ENCODE results near the gene TSNAX. TPM values are rescaled to one million over a fixed set of nuclear protein-coding genes. Genes with fewer than 3 reads are reported as not detected.

TSNAX gene
- total RNA-seq, 1 donor = 44.5 TPM

- Histone ChIP-seq H3K9me3 (ENCODE audit: low read depth, low read length) (no peaks in the 10 kb centered on the region), H4K20me1 (ENCODE audit: insufficient read depth, low read length) (peaks cover 10% of the 10 kb centered on the region), H3K4me1 (ENCODE audit: insufficient read depth, low read length) (peaks cover 6% of the 10 kb centered on the region), H3K27me3 (ENCODE audit: insufficient read depth, low read length) (no peaks in the 10 kb centered on the region), H2AFZ (ENCODE audit: low read length) (no peak overlapping the region), H3K27ac (ENCODE audit: low read depth, low read length) (no peak overlapping the region), H3K79me2 (ENCODE audit: insufficient read depth, low read length) (peaks cover 7% of the 10 kb centered on the region), H3K4me2 (ENCODE audit: insufficient read depth, low read length) (no peak overlapping the region), H3K36me3 (ENCODE audit: insufficient read depth, low read length) (peaks cover 14% of the 10 kb centered on the region), H3K4me3 (ENCODE audit: insufficient read depth, low read length) (no peak overlapping the region)
- no peak for TF ChIP-seq CTCF (IDR thresholded peaks at IDR 0.05; ENCODE audit: extremely low read depth, low read depth, low read length)
- no peak for DNase-seq (ENCODE audit: insufficient read length, low spot score, missing footprints)
Measured at GRCh38 chr1:231557411-231557810, 28.9 kb downstream of the TSNAX start.

- TF ChIP-seq CTCF (IDR thresholded peaks at IDR 0.05; ENCODE audit: extremely low read depth, low read depth, low read length) = no peak
- H3K4me2 ChIP-seq (ENCODE audit: insufficient read depth, low read length) = no peak overlapping the region
- H3K79me2 ChIP-seq (ENCODE audit: insufficient read depth, low read length) = peaks cover 7% of the 10 kb centered on the region
- H3K27ac ChIP-seq (ENCODE audit: low read depth, low read length) = peak overlapping the region; percentile 27
- H3K4me3 ChIP-seq (ENCODE audit: insufficient read depth, low read length) = no peak overlapping the region
- no peak overlapping the region for H2AFZ ChIP-seq (ENCODE audit: low read length)
- H3K27me3 ChIP-seq (ENCODE audit: insufficient read depth, low read length) = no peaks in the 10 kb centered on the region
- H3K4me1 ChIP-seq (ENCODE audit: insufficient read depth, low read length) = peaks cover 6% of the 10 kb centered on the region
- DNase-seq (ENCODE audit: insufficient read length, low spot score, missing footprints) = no peak
- peaks cover 10% of the 10 kb centered on the region for H3K36me3 ChIP-seq (ENCODE audit: insufficient read depth, low read length)
- peaks cover 10% of the 10 kb centered on the region for H4K20me1 ChIP-seq (ENCODE audit: insufficient read depth, low read length)
- H3K9me3 ChIP-seq (ENCODE audit: low read depth, low read length) = no peaks in the 10 kb centered on the region
Measured at GRCh38 chr1:231557898-231558707, 29.6 kb downstream of the TSNAX start.

- no peak for DNase-seq (ENCODE audit: insufficient read length, low spot score, missing footprints)
- Histone ChIP-seq H3K4me2 (ENCODE audit: insufficient read depth, low read length) (no peak overlapping the region), H3K36me3 (ENCODE audit: insufficient read depth, low read length) (peaks cover 10% of the 10 kb centered on the region), H3K27me3 (ENCODE audit: insufficient read depth, low read length) (no peaks in the 10 kb centered on the region), H3K4me3 (ENCODE audit: insufficient read depth, low read length) (no peak overlapping the region), H3K79me2 (ENCODE audit: insufficient read depth, low read length) (peaks cover 7% of the 10 kb centered on the region), H3K9me3 (ENCODE audit: low read depth, low read length) (no peaks in the 10 kb centered on the region), H3K4me1 (ENCODE audit: insufficient read depth, low read length) (peaks cover 6% of the 10 kb centered on the region), H4K20me1 (ENCODE audit: insufficient read depth, low read length) (peaks cover 10% of the 10 kb centered on the region), H3K27ac (ENCODE audit: low read depth, low read length) (no peak overlapping the region), H2AFZ (ENCODE audit: low read length) (no peak overlapping the region)
- TF ChIP-seq CTCF (IDR thresholded peaks at IDR 0.05; ENCODE audit: extremely low read depth, low read depth, low read length) = no peak
Measured at GRCh38 chr1:231558708-231559185, 30.3 kb downstream of the TSNAX start.

GRCh38 chr1:231561647-231562383, 33.3 kb downstream of the TSNAX start:
- no peak for TF ChIP-seq CTCF (IDR thresholded peaks at IDR 0.05; ENCODE audit: extremely low read depth, low read depth, low read length)
- Histone ChIP-seq H3K4me2 (ENCODE audit: insufficient read depth, low read length) (no peak overlapping the region), H3K79me2 (ENCODE audit: insufficient read depth, low read length) (peaks cover 2% of the 10 kb centered on the region), H3K4me1 (ENCODE audit: insufficient read depth, low read length) (peaks cover 6% of the 10 kb centered on the region), H2AFZ (ENCODE audit: low read length) (no peak overlapping the region), H3K27me3 (ENCODE audit: insufficient read depth, low read length) (no peaks in the 10 kb centered on the region), H3K9me3 (ENCODE audit: low read depth, low read length) (no peaks in the 10 kb centered on the region), H3K4me3 (ENCODE audit: insufficient read depth, low read length) (no peak overlapping the region), H3K36me3 (ENCODE audit: insufficient read depth, low read length) (peaks cover 15% of the 10 kb centered on the region), H3K27ac (ENCODE audit: low read depth, low read length) (no peak overlapping the region), H4K20me1 (ENCODE audit: insufficient read depth, low read length) (peaks cover 12% of the 10 kb centered on the region)
- no peak for DNase-seq (ENCODE audit: insufficient read length, low spot score, missing footprints)
